Measurements from ENCODE around the gene TTC13. TPM values are rescaled to one million over a fixed set of nuclear protein-coding genes. Genes with fewer than 3 reads are reported as not detected.

TTC13 gene
- total RNA-seq, 4 donors from 2014 or later: 44.8 to 178 (median 117) TPM

GRCh38 chr1:230939806-230940489, 38.7 kb downstream of the TTC13 start:
- no peak overlapping the region for H3K27ac ChIP-seq
- H3K4me1 ChIP-seq: peaks cover 0 to 30% (median 6%) of the 10 kb centered on the region in 4 donors
- DNase-seq: no peak
- H3K36me3 ChIP-seq: peaks cover 0 to 14% (median 6%) of the 10 kb centered on the region in 4 donors
- H3K27me3 ChIP-seq: no peaks in the 10 kb centered on the region
- in situ Hi-C loops (cut with MboI; ENCODE audit: low pct_ligation_motif_present in 1 of 4, low pct_unique_long_range_greater_than_20kb in 1 of 4, low sequenced_read_pairs in 3 of 4) (no loop called here), intact Hi-C loops (cut with DNase I; ENCODE audit: low total_unique reads) (no loop called here)
- H3K4me3 ChIP-seq: no peak overlapping the region
- TF ChIP-seq EP300 (IDR thresholded peaks at IDR 0.05; ENCODE audit: low read depth) (no peak), CTCF (IDR thresholded peaks at IDR 0.05) (no peak), POLR2AphosphoS5 (IDR thresholded peaks at IDR 0.05) (no peak), POLR2A (IDR thresholded peaks at IDR 0.05) (no peak)
- no peaks in the 10 kb centered on the region for H3K9me3 ChIP-seq
- 76 to 82% methylated on average over 4 of the region's 4 CpGs for WGBS, 2 donors (ENCODE audit: low coverage in 1 of 2)

- TF ChIP-seq CTCF (IDR thresholded peaks at IDR 0.05) (no peak), EP300 (IDR thresholded peaks at IDR 0.05; ENCODE audit: low read depth) (no peak), POLR2A (IDR thresholded peaks at IDR 0.05) (no peak), POLR2AphosphoS5 (IDR thresholded peaks at IDR 0.05) (no peak)
- 34 to 55% methylated on average over 2 of the region's 2 CpGs for WGBS, 2 donors (ENCODE audit: low coverage in 1 of 2)
Measured at GRCh38 chr1:230938924-230939368, 39.7 kb downstream of the TTC13 start.

GRCh38 chr1:230937371-230937770, 41.3 kb downstream of the TTC13 start:
- H3K36me3 ChIP-seq: peaks cover 0 to 9% (median 0%) of the 10 kb centered on the region in 4 donors
- no peaks in the 10 kb centered on the region for H3K9me3 ChIP-seq
- WGBS, 2 donors (ENCODE audit: low coverage in 1 of 2): 83 to 86% methylated on average over 2 of the region's 2 CpGs
- TF ChIP-seq CTCF (IDR thresholded peaks at IDR 0.05) (no peak), EP300 (IDR thresholded peaks at IDR 0.05; ENCODE audit: low read depth) (no peak), POLR2AphosphoS5 (IDR thresholded peaks at IDR 0.05) (no peak), POLR2A (IDR thresholded peaks at IDR 0.05) (no peak)
- no peak for DNase-seq
- H3K27me3 ChIP-seq: no peaks in the 10 kb centered on the region
- peaks cover 0 to 30% (median 6%) of the 10 kb centered on the region in 4 donors for H3K4me1 ChIP-seq
- in situ Hi-C loops (cut with MboI; ENCODE audit: low pct_ligation_motif_present in 1 of 4, low pct_unique_long_range_greater_than_20kb in 1 of 4, low sequenced_read_pairs in 3 of 4) (no loop called here), intact Hi-C loops (cut with DNase I; ENCODE audit: low total_unique reads) (no loop called here)
- H3K4me3 ChIP-seq: no peak overlapping the region
- H3K27ac ChIP-seq: no peak overlapping the region

More at GRCh38 chr1:230938924-230939368, 39.7 kb downstream of the TTC13 start:
- DNase-seq: no peak
- Histone ChIP-seq H3K4me3 (no peak overlapping the region), H3K27ac (peak overlapping the region in 1 of 4 donors; percentile 40), H3K27me3 (no peaks in the 10 kb centered on the region), H3K4me1 (peaks cover 0 to 30% (median 6%) of the 10 kb centered on the region in 4 donors), H3K36me3 (peaks cover 0 to 13% (median 4%) of the 10 kb centered on the region in 4 donors), H3K9me3 (no peaks in the 10 kb centered on the region)
- intact Hi-C loops (cut with DNase I; ENCODE audit: low total_unique reads): no loop called here
- in situ Hi-C loops (cut with MboI; ENCODE audit: low pct_ligation_motif_present in 1 of 4, low pct_unique_long_range_greater_than_20kb in 1 of 4, low sequenced_read_pairs in 3 of 4): no loop called here

GRCh38 chr1:230936475-230936874, 42.2 kb downstream of the TTC13 start:
- Histone ChIP-seq H3K4me3 (no peak overlapping the region), H3K4me1 (peaks cover 0 to 30% (median 6%) of the 10 kb centered on the region in 4 donors), H3K9me3 (no peaks in the 10 kb centered on the region), H3K36me3 (peaks cover 0 to 9% (median 0%) of the 10 kb centered on the region in 4 donors), H3K27ac (no peak overlapping the region), H3K27me3 (no peaks in the 10 kb centered on the region)
- WGBS, 2 donors (ENCODE audit: low coverage in 1 of 2): 81 to 95% methylated on average over 5 of the region's 5 CpGs
- TF ChIP-seq POLR2A (IDR thresholded peaks at IDR 0.05): no peak
- no peak for DNase-seq
- in situ Hi-C loops (cut with MboI; ENCODE audit: low pct_ligation_motif_present in 1 of 4, low pct_unique_long_range_greater_than_20kb in 1 of 4, low sequenced_read_pairs in 3 of 4) (no loop called here), intact Hi-C loops (cut with DNase I; ENCODE audit: low total_unique reads) (no loop called here)
